Measurements from ENCODE around the gene FGGY.
"Not testable (repeated sequence)": the region's sequence is repeated elsewhere in the genome, so short reads cannot be mapped to it uniquely, and the experiment has no call there.

FGGY gene

GRCh38 chr1:59350521-59350920 lies 53.6 kb downstream of the FGGY start:
- no peak for DNase-seq (ENCODE audit: low read depth in 3 of 3)

- DNase-seq (ENCODE audit: low read depth in 3 of 3), result no peak
These were observed 55.2 kb downstream of the FGGY start for GRCh38 chr1:59352065-59352464.

- no peak for DNase-seq (ENCODE audit: low read depth in 3 of 3)
These were observed 56.6 kb downstream of the FGGY start for GRCh38 chr1:59353453-59353852.

GRCh38 chr1:59354239-59354638 lies 57.3 kb downstream of the FGGY start:
- not testable (repeated sequence) for DNase-seq (ENCODE audit: low read depth in 3 of 3)

GRCh38 chr1:59354709-59355337 lies 57.9 kb downstream of the FGGY start:
- no peak for DNase-seq (ENCODE audit: low read depth in 3 of 3)

- no peak for DNase-seq (ENCODE audit: low read depth in 3 of 3)
These were observed 58.5 kb downstream of the FGGY start for GRCh38 chr1:59355361-59355760.

GRCh38 chr1:59356627-59357026 lies 59.7 kb downstream of the FGGY start:
- DNase-seq (ENCODE audit: low read depth in 3 of 3), result no peak

- no peak for DNase-seq (ENCODE audit: low read depth in 3 of 3)
These were observed 60.9 kb downstream of the FGGY start for GRCh38 chr1:59357645-59358320.

- DNase-seq (ENCODE audit: low read depth in 3 of 3), result no peak
These were observed 62.4 kb downstream of the FGGY start for GRCh38 chr1:59359325-59359724.

GRCh38 chr1:59360170-59360569 lies 63.3 kb downstream of the FGGY start:
- no peak for DNase-seq (ENCODE audit: low read depth in 3 of 3)

GRCh38 chr1:59360729-59361128 lies 63.8 kb downstream of the FGGY start:
- no peak for DNase-seq (ENCODE audit: low read depth in 3 of 3)

GRCh38 chr1:59361766-59362165 lies 64.9 kb downstream of the FGGY start:
- no peak for DNase-seq (ENCODE audit: low read depth in 3 of 3)

GRCh38 chr1:59364037-59364436 lies 67.1 kb downstream of the FGGY start:
- no peak for DNase-seq (ENCODE audit: low read depth in 3 of 3)

- DNase-seq (ENCODE audit: low read depth in 3 of 3), result no peak
These were observed 69.5 kb downstream of the FGGY start for GRCh38 chr1:59366346-59366745.

- no peak for DNase-seq (ENCODE audit: low read depth in 3 of 3)
These were observed 70.6 kb downstream of the FGGY start for GRCh38 chr1:59367301-59368007.

- DNase-seq (ENCODE audit: low read depth in 3 of 3), result no peak
These were observed 71.2 kb downstream of the FGGY start for GRCh38 chr1:59368008-59368670.

- DNase-seq (ENCODE audit: low read depth in 3 of 3), result no peak
These were observed 78.7 kb downstream of the FGGY start for GRCh38 chr1:59375321-59376220.

GRCh38 chr1:59377350-59377904 lies 80.5 kb downstream of the FGGY start:
- DNase-seq (ENCODE audit: low read depth in 3 of 3), result no peak

GRCh38 chr1:59378621-59379370 lies 81.9 kb downstream of the FGGY start:
- DNase-seq (ENCODE audit: low read depth in 3 of 3), result no peak

GRCh38 chr1:59379371-59379728 lies 82.5 kb downstream of the FGGY start:
- no peak for DNase-seq (ENCODE audit: low read depth in 3 of 3)

- no peak for DNase-seq (ENCODE audit: low read depth in 3 of 3)
These were observed 87.1 kb downstream of the FGGY start for GRCh38 chr1:59383963-59384362.
